Measurements from ENCODE around the gene CEPT1.

The CEPT1 gene

DNA sequence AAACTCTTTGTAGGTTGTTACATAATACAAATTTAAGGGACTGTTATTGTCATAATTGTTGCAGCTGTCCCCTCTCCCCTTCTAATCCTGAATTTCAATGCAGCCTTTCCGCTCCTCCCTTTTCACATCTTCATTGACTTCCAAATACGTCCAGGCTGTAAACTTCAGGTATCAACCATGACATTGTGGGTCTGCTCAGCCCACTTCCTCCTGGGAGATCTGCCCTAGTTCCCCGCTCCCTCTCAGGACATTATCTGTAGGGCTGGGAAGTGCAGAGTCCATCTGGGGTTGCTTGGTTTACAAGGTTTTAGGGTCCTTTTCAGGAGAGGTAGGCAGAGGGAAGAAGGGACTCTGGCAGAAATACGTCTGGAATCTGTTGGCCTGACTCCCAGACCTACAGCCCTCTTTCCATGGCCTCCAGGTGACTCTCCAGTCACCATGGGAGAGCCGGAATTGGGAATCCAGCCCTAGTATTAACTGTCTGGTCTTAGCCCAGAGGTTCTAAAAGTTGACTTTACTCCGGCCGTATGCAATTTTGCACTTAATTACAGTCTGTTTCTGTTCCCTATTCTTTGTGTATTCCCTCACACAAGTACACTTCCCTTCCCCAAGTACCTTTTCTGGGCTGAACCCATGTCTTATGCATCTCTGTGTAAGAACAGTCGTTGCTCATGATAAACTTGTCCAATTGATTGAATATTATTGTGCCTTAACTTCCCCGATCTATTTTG lies 65.1 kb downstream of the CEPT1 start:
- POLR2A ChIA-PET (ENCODE audit: low non-redundant PET), result no interaction called here
- H3K27ac ChIP-seq, result no peak overlapping the region
- TF ChIP-seq, protein P1, sequence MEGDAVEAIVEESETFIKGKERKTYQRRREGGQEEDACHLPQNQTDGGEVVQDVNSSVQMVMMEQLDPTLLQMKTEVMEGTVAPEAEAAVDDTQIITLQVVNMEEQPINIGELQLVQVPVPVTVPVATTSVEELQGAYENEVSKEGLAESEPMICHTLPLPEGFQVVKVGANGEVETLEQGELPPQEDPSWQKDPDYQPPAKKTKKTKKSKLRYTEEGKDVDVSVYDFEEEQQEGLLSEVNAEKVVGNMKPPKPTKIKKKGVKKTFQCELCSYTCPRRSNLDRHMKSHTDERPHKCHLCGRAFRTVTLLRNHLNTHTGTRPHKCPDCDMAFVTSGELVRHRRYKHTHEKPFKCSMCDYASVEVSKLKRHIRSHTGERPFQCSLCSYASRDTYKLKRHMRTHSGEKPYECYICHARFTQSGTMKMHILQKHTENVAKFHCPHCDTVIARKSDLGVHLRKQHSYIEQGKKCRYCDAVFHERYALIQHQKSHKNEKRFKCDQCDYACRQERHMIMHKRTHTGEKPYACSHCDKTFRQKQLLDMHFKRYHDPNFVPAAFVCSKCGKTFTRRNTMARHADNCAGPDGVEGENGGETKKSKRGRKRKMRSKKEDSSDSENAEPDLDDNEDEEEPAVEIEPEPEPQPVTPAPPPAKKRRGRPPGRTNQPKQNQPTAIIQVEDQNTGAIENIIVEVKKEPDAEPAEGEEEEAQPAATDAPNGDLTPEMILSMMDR (conservative IDR thresholded peaks at IDR 0.05; ENCODE audit: low read depth), result no peak
- CTCF ChIA-PET, result no interaction called here
- DNase-seq (ENCODE audit: low spot score), result no peak

DNA sequence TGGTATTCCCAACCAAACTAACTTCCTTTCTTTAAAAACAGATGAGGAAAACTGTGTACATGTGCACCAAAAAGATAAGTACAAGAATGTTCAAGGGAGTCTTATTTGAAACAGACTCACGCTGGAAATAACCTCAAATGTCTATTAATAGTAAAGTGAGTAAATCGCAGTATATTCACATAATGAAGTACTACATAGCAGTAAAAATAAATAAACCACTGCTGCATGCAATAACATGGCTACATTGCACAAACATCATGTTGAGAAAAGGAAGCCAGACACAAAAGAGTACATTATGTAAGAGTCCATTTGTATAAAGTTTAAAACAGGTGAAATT lies 65.7 kb downstream of the CEPT1 start:
- ChIA-PET CTCF (no interaction called here), POLR2A (ENCODE audit: low non-redundant PET) (no interaction called here)
- no peak overlapping the region for H3K27ac ChIP-seq
- no peak for DNase-seq (ENCODE audit: low spot score)
- TF ChIP-seq, protein P1 (conservative IDR thresholded peaks at IDR 0.05; ENCODE audit: low read depth), result no peak

DNA sequence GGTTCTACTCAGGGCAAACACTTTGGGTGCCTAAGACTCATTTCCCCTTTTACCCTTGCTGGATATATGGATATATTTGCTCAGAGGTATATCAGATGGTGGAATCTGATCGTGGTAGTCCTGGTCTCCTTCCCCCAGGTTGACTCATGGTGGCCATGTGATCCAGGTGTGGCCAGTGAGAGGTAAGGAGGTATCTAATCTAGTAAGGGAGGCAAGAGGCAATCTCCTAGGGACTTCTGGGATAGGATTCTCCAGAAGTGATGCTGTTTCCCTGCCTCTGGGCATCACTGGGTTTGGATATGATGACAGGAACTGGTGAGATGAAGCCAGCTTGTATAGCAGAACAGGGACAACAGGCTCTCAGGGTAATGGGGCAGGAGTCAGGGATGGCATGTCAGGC lies 68.9 kb downstream of the CEPT1 start:
- POLR2A ChIA-PET (ENCODE audit: low non-redundant PET), result no interaction called here
- CTCF ChIA-PET, result no interaction called here
- no peak for DNase-seq (ENCODE audit: low spot score)
- TF ChIP-seq, protein P1 (conservative IDR thresholded peaks at IDR 0.05; ENCODE audit: low read depth), result no peak
- H3K27ac ChIP-seq, result no peak overlapping the region

DNA sequence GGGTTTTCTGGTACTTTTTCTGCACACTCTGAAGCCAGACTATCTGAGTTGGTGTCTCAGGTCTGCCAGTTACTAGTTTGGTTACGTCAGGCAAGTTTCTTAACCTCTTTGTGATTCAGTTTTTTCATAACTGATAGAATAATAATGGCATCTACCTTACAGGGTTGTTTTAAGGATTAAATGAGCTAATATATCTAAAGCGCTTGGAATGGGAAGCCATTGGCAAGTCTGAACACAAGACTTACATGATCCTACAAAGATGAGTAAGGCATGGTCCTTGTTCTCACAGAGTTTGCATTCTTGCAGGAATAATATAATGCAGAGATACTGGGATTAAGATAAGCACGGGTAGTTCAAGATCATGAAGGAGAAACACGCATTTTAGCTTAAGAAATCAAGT lies 69.6 kb downstream of the CEPT1 start:
- TF ChIP-seq, protein P1 (conservative IDR thresholded peaks at IDR 0.05; ENCODE audit: low read depth), result no peak
- POLR2A ChIA-PET (ENCODE audit: low non-redundant PET), result no interaction called here
- no peak for DNase-seq (ENCODE audit: low spot score)
- CTCF ChIA-PET, result no interaction called here
- H3K27ac ChIP-seq, result no peak overlapping the region

DNA sequence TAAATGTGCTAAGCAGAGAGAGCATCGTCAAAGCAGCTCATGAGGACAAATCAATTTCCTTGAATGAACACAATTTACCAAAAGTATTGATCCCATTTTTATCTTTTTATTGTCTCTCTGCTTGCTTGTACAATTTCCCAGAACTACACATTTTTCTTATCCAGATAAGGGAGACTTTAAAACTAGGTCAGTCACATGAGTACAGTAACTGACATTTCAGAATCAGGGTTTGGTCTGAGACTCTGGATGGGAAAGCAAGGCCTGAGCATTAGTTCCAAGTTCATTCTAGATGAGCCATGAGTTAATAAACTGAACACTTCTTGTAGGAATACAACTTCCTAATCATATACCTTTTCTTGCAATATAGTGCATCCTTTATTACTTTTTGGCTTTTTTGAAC lies 71.9 kb downstream of the CEPT1 start:
- TF ChIP-seq, protein P1 (conservative IDR thresholded peaks at IDR 0.05; ENCODE audit: low read depth), result no peak
- no peak overlapping the region for H3K27ac ChIP-seq
- no peak for DNase-seq (ENCODE audit: low spot score)
- POLR2A ChIA-PET (ENCODE audit: low non-redundant PET), result no interaction called here
- CTCF ChIA-PET, result interaction anchor here (0.5 kb wide), 1 partner anchor 51 kb away, joined by 9 read pairs; no protein-coding TSS in a partner anchor

DNA sequence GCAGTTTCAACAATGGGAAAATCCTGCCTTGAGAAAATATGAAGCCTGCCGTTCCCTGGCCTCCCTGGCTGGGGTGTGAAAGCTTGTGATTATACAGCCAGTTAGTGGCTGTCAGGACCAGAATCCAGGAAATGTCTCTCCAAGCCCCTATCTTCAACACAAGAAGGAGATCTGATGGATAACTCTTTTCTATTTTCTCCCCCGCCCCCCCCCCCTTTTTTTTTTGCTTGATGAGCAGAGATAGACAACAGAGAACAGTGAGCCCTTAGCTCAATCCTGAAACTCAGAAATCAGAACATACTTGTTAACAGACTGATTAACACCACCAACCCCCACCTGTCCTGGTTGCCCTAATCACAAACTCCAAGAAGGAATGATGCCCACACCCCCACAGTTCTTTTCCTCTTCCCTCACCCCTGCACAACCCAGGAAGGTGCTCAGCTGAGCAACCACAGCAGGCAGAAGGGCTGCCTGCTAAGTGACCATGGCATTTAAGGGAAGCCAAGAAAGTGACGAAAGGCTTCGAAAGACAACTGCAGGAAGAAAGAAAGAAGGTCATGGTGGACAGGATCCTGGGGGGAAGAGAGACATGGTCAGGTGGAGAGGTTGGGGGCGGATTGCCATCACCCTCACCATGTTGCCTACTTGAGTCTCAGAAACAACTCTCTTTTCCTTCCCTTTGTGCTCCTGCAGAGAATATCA lies 72.8 kb downstream of the CEPT1 start:
- CTCF ChIA-PET, result interaction anchor here (0.6 kb wide), 1 partner anchor 1465 kb away, joined by 4 read pairs; no protein-coding TSS in a partner anchor
- TF ChIP-seq, protein P1 (conservative IDR thresholded peaks at IDR 0.05; ENCODE audit: low read depth), result no peak
- DNase-seq (ENCODE audit: low spot score), result no peak
- POLR2A ChIA-PET (ENCODE audit: low non-redundant PET), result interaction anchor here (0.5 kb wide), 1 partner anchor 10 kb away, joined by 5 read pairs; no protein-coding TSS in a partner anchor
- H3K27ac ChIP-seq, result no peak overlapping the region
